ENCODE results near the gene IQCF6.

The IQCF6 gene

DNA sequence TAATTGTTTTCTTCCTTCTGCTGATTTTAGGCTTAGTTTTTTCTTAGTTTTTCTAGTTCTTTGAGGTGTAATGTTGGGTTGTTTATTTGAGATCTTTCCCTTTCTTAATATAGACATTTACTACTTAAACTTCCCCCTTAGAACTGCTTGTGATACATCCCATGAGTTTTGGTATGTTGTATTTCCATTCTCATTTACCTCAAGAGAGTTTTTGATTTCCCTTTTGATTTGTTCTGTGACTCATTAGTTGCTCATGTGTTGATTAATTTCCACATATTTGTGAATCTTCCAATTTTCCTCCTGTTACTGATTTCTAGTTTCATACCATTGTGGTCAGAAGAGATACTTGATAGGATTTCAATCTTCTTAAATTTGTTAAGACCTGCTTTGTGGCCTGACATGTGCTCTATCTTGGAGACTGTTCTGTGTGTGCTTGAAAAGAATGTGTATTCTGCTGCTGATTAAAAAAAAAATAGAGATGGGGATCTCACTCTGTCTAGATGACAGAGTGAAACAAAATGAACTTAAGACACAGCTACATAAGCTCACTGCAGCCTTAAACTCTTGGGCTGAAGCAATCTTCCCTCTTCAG lies 49.9 kb downstream of the IQCF6 start:
- no peak overlapping the region for H3K4me3 ChIP-seq (ENCODE audit: low read length)
- TF ChIP-seq, protein P1, sequence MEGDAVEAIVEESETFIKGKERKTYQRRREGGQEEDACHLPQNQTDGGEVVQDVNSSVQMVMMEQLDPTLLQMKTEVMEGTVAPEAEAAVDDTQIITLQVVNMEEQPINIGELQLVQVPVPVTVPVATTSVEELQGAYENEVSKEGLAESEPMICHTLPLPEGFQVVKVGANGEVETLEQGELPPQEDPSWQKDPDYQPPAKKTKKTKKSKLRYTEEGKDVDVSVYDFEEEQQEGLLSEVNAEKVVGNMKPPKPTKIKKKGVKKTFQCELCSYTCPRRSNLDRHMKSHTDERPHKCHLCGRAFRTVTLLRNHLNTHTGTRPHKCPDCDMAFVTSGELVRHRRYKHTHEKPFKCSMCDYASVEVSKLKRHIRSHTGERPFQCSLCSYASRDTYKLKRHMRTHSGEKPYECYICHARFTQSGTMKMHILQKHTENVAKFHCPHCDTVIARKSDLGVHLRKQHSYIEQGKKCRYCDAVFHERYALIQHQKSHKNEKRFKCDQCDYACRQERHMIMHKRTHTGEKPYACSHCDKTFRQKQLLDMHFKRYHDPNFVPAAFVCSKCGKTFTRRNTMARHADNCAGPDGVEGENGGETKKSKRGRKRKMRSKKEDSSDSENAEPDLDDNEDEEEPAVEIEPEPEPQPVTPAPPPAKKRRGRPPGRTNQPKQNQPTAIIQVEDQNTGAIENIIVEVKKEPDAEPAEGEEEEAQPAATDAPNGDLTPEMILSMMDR (conservative IDR thresholded peaks at IDR 0.05; ENCODE audit: low read length): no peak
- no peak for DNase-seq (ENCODE audit: low read depth)

Data from AG10803 (cell line).